Measurements from ENCODE around the gene NGF.

GRCh38 chr1:115329965-115330364 lies 8.1 kb downstream of the NGF start:
- TF ChIP-seq CTCF (conservative IDR thresholded peaks at IDR 0.05; ENCODE audit: low read depth, low read length) (no peak), RAD21 (IDR thresholded peaks at IDR 0.05; ENCODE audit: low read length) (no peak), SMC3 (IDR thresholded peaks at IDR 0.05; ENCODE audit: low read depth, low read length) (no peak), POLR2A (IDR thresholded peaks at IDR 0.05; ENCODE audit: low read depth, low read length) (no peak), RCOR1 (IDR thresholded peaks at IDR 0.05; ENCODE audit: insufficient replicate concordance, low read length) (no peak), RFX5 (IDR thresholded peaks at IDR 0.05; ENCODE audit: low read depth, low read length) (no peak), BHLHE40 (IDR thresholded peaks at IDR 0.05; ENCODE audit: low read depth, low read length) (no peak), MAFK (IDR thresholded peaks at IDR 0.05; ENCODE audit: low read depth, low read length) (no peak), MXI1 (IDR thresholded peaks at IDR 0.05; ENCODE audit: borderline replicate concordance, low read depth, low read length) (no peak)
- TF ChIP-seq, protein P1, sequence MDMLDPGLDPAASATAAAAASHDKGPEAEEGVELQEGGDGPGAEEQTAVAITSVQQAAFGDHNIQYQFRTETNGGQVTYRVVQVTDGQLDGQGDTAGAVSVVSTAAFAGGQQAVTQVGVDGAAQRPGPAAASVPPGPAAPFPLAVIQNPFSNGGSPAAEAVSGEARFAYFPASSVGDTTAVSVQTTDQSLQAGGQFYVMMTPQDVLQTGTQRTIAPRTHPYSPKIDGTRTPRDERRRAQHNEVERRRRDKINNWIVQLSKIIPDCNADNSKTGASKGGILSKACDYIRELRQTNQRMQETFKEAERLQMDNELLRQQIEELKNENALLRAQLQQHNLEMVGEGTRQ (IDR thresholded peaks at IDR 0.05; ENCODE audit: low read depth, low read length) = no peak
- TF ChIP-seq, protein P2, sequence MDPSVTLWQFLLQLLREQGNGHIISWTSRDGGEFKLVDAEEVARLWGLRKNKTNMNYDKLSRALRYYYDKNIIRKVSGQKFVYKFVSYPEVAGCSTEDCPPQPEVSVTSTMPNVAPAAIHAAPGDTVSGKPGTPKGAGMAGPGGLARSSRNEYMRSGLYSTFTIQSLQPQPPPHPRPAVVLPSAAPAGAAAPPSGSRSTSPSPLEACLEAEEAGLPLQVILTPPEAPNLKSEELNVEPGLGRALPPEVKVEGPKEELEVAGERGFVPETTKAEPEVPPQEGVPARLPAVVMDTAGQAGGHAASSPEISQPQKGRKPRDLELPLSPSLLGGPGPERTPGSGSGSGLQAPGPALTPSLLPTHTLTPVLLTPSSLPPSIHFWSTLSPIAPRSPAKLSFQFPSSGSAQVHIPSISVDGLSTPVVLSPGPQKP (IDR thresholded peaks at IDR 0.05; ENCODE audit: borderline replicate concordance, low read depth, low read length) = no peak

Data from IMR-90 (cell line).